D721Med (cell line): Measurements from ENCODE around the gene SERINC1.
"Not testable (repeated sequence)": the region's sequence is repeated elsewhere in the genome, so short reads cannot be mapped to it uniquely, and the experiment has no call there.

ENCODE experiments used
- DNase-seq: peaks from one replicate; pipeline ENCODE4 v3.0.0; 2011; ENCODE audit warnings: low spot score; ENCODE audit not compliant: insufficient read length
- FAIRE-seq: peaks from 2 replicates; lab custom pipeline; 2011; peaks lifted over from hg19 to GRCh38; lab: Jason Lieb, UNC
- TF ChIP-seq, protein P1 (sequence below): IDR thresholded peaks from 2 replicates; pipeline ENCODE4 v1.5.1; 2012; ENCODE audit warnings: mild to moderate bottlenecking, control low read depth; ENCODE audit not compliant: insufficient read depth; ENCODE audit errors: missing control alignments

SERINC1 gene

GRCh38 chr6:122490607-122491006 lies 19.0 kb upstream of the SERINC1 start:
- DNase-seq (no peak), FAIRE-seq (no peak)
- TF ChIP-seq, protein P1, sequence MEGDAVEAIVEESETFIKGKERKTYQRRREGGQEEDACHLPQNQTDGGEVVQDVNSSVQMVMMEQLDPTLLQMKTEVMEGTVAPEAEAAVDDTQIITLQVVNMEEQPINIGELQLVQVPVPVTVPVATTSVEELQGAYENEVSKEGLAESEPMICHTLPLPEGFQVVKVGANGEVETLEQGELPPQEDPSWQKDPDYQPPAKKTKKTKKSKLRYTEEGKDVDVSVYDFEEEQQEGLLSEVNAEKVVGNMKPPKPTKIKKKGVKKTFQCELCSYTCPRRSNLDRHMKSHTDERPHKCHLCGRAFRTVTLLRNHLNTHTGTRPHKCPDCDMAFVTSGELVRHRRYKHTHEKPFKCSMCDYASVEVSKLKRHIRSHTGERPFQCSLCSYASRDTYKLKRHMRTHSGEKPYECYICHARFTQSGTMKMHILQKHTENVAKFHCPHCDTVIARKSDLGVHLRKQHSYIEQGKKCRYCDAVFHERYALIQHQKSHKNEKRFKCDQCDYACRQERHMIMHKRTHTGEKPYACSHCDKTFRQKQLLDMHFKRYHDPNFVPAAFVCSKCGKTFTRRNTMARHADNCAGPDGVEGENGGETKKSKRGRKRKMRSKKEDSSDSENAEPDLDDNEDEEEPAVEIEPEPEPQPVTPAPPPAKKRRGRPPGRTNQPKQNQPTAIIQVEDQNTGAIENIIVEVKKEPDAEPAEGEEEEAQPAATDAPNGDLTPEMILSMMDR: no peak

GRCh38 chr6:122484760-122485159 lies 13.2 kb upstream of the SERINC1 start:
- FAIRE-seq (no peak), DNase-seq (no peak)
- TF ChIP-seq, protein P1: no peak

GRCh38 chr6:122482750-122483080 lies 11.1 kb upstream of the SERINC1 start:
- FAIRE-seq: no peak
- no peak for DNase-seq
- TF ChIP-seq, protein P1: no peak

- FAIRE-seq (peak; percentile 68), DNase-seq (no peak)
- TF ChIP-seq, protein P1: peak; percentile 57
These were observed 4.5 kb upstream of the SERINC1 start for GRCh38 chr6:122476131-122476530.

- DNase-seq (no peak), FAIRE-seq (no peak)
- TF ChIP-seq, protein P1: no peak
These were observed 374 bp upstream of the SERINC1 start for GRCh38 chr6:122472022-122472340.

- TF ChIP-seq, protein P1: no peak
- FAIRE-seq: no peak
- DNase-seq: no peak
These were observed 9.7 kb downstream of the SERINC1 start for GRCh38 chr6:122461885-122462284.

- FAIRE-seq, DNase-seq: not testable (repeated sequence)
These were observed 11.7 kb downstream of the SERINC1 start for GRCh38 chr6:122459865-122460416.

DNA sequence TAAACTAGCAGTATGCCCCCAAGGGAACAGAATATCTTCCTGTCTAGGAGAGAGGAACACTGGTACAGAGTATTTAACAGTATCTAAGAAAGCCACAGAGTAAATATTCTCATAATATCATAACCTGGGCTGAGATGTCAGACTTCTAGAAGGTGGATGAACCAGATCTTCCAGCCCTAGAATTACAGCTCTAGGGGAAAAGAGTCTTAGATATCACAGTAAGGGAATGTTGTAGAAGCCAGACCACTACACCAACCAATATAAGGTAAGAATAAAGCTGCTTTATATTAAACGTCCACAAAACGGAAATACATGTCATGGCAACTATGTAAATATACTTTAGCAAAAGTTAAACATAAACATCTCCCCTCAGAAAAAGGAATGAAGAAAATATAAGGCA lies 12.4 kb downstream of the SERINC1 start:
- TF ChIP-seq, protein P1: no peak
- FAIRE-seq: peak; percentile 38
- no peak for DNase-seq
